HL-60 (cell line): ENCODE measurements around the gene MYO1B.

ENCODE experiments used
- GABPA ChIP-seq: IDR thresholded peaks from 2 replicates; pipeline ENCODE4 v1.6.1; 2012; ENCODE audit warnings: low read depth
- POLR2AphosphoS5 ChIP-seq: IDR thresholded peaks from 2 replicates; pipeline ENCODE4 v1.6.1; 2012; ENCODE audit warnings: low read depth
- TF ChIP-seq, protein P1 (sequence below): IDR thresholded peaks from one replicate; pipeline ENCODE4 v1.5.1; 2011; ENCODE audit warnings: low read length, control low read depth, inconsistent platforms; ENCODE audit not compliant: insufficient read depth
- TF ChIP-seq, protein P2 (sequence below): IDR thresholded peaks from 2 replicates; pipeline ENCODE4 v1.6.1; 2012; ENCODE audit warnings: low read depth; ENCODE audit not compliant: insufficient replicate concordance

DNA sequence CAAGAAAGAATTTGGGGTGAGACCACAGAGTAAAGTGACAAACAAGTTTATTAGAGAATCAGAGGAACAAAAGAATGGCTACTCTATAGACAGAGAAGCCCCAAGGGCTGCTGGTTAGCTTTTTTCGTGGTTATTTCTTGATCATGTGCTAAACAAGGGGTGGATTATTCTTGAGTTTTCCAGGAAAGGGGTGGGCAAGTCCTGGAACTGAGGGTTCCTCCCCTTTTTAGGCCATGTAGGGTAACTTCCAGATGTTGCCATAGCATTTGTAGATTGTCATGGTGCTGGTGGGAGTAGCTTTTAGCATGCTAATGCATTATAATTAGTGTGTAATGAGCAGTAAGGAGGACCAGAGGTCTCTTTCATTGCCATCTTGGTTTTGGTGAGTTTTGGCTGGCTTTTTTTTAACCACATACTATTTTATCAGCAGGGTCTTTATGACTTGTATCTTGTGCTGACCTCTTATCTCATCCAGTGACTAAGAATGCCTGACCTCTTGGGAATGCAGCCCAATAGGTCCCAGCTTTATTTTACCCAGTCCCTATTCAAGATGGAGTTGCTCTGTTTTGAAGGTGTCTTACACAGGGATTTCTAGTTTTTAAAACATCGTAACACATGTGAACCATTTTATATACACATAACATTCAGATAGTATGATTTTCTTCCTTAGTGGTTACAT lies 77.8 kb downstream of the MYO1B start:
- TF ChIP-seq, protein P1, sequence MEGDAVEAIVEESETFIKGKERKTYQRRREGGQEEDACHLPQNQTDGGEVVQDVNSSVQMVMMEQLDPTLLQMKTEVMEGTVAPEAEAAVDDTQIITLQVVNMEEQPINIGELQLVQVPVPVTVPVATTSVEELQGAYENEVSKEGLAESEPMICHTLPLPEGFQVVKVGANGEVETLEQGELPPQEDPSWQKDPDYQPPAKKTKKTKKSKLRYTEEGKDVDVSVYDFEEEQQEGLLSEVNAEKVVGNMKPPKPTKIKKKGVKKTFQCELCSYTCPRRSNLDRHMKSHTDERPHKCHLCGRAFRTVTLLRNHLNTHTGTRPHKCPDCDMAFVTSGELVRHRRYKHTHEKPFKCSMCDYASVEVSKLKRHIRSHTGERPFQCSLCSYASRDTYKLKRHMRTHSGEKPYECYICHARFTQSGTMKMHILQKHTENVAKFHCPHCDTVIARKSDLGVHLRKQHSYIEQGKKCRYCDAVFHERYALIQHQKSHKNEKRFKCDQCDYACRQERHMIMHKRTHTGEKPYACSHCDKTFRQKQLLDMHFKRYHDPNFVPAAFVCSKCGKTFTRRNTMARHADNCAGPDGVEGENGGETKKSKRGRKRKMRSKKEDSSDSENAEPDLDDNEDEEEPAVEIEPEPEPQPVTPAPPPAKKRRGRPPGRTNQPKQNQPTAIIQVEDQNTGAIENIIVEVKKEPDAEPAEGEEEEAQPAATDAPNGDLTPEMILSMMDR: no peak
- TF ChIP-seq GABPA (no peak), POLR2AphosphoS5 (no peak)
- TF ChIP-seq, protein P2, sequence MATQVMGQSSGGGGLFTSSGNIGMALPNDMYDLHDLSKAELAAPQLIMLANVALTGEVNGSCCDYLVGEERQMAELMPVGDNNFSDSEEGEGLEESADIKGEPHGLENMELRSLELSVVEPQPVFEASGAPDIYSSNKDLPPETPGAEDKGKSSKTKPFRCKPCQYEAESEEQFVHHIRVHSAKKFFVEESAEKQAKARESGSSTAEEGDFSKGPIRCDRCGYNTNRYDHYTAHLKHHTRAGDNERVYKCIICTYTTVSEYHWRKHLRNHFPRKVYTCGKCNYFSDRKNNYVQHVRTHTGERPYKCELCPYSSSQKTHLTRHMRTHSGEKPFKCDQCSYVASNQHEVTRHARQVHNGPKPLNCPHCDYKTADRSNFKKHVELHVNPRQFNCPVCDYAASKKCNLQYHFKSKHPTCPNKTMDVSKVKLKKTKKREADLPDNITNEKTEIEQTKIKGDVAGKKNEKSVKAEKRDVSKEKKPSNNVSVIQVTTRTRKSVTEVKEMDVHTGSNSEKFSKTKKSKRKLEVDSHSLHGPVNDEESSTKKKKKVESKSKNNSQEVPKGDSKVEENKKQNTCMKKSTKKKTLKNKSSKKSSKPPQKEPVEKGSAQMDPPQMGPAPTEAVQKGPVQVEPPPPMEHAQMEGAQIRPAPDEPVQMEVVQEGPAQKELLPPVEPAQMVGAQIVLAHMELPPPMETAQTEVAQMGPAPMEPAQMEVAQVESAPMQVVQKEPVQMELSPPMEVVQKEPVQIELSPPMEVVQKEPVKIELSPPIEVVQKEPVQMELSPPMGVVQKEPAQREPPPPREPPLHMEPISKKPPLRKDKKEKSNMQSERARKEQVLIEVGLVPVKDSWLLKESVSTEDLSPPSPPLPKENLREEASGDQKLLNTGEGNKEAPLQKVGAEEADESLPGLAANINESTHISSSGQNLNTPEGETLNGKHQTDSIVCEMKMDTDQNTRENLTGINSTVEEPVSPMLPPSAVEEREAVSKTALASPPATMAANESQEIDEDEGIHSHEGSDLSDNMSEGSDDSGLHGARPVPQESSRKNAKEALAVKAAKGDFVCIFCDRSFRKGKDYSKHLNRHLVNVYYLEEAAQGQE: no peak
